ENCODE data around the gene IKBKG.
"Not testable (repeated sequence)": the region's sequence is repeated elsewhere in the genome, so short reads cannot be mapped to it uniquely, and the experiment has no call there.

Gene IKBKG

GRCh38 chrX:154607976-154608375 is 60.6 kb downstream of the IKBKG start:
- DNase-seq, result not testable (repeated sequence)

GRCh38 chrX:154608823-154609222 is 61.4 kb downstream of the IKBKG start:
- DNase-seq, result not testable (repeated sequence)

DNA sequence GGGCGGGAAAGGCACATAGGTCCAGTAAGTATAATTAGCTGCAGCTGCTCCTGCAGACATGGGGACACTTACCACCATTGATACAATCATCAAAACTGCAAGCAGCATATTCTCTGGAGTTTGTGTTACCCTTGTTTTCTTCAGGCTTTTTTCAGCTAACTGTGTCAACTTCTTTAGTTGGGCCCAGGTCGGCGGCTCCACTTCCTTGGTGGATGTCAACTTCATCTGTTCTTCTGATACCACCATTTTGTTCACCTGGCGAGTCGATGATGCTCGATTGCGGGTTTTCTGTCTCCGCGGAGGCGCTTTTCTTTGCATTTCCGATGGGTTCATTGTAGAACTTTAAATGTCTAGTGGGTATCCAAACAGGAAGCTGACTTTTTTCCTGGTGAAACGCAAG is 63.7 kb downstream of the IKBKG start:
- not testable (repeated sequence) for DNase-seq

GRCh38 chrX:154613586-154613985 is 66.2 kb downstream of the IKBKG start:
- DNase-seq, result not testable (repeated sequence)

All from activated T-cell treated with anti-CD3 and anti-CD28 coated beads, Interleukin-2, amount 50 U/mL, for 1 hour (primary cell).